NCI-H187 (cell line): Measurements from ENCODE around the gene COL11A2.
"Not testable (repeated sequence)": the region's sequence is repeated elsewhere in the genome, so short reads cannot be mapped to it uniquely, and the experiment has no call there.

Source experiments
- DNase-seq, 2 experiments: peaks; one replicate each; lab custom pipeline; 2025; lab: John Stamatoyannopoulos, UW

The COL11A2 gene

GRCh38 chr6:33156561-33156960 is 35.7 kb downstream of the COL11A2 start:
- no peak for DNase-seq

- DNase-seq, result no peak
These were observed 37.9 kb downstream of the COL11A2 start for GRCh38 chr6:33154349-33154748.

GRCh38 chr6:33151050-33151449 is 41.2 kb downstream of the COL11A2 start:
- no peak for DNase-seq

- DNase-seq, result not testable (repeated sequence)
These were observed 41.7 kb downstream of the COL11A2 start for GRCh38 chr6:33150560-33150959.

- DNase-seq, result no peak
These were observed 44.2 kb downstream of the COL11A2 start for GRCh38 chr6:33147807-33148666.

GRCh38 chr6:33144373-33144772 is 47.9 kb downstream of the COL11A2 start:
- DNase-seq, result no peak

GRCh38 chr6:33143113-33143770 is 49.0 kb downstream of the COL11A2 start:
- DNase-seq, result no peak

GRCh38 chr6:33142501-33143070 is 49.7 kb downstream of the COL11A2 start:
- no peak for DNase-seq

- no peak for DNase-seq
These were observed 51.7 kb downstream of the COL11A2 start for GRCh38 chr6:33140556-33140955.

GRCh38 chr6:33139596-33140206 is 52.6 kb downstream of the COL11A2 start:
- no peak for DNase-seq

- DNase-seq, result no peak
These were observed 55.9 kb downstream of the COL11A2 start for GRCh38 chr6:33136310-33136900.

GRCh38 chr6:33132081-33132524 is 60.2 kb downstream of the COL11A2 start:
- no peak for DNase-seq

- DNase-seq, result no peak
These were observed 63.9 kb downstream of the COL11A2 start for GRCh38 chr6:33128318-33128717.

- DNase-seq, result no peak
These were observed 66.1 kb downstream of the COL11A2 start for GRCh38 chr6:33126101-33126714.

- DNase-seq, result no peak
These were observed 67.3 kb downstream of the COL11A2 start for GRCh38 chr6:33124947-33125346.

GRCh38 chr6:33124525-33124901 is 67.8 kb downstream of the COL11A2 start:
- no peak for DNase-seq

- DNase-seq, result no peak
These were observed 68.3 kb downstream of the COL11A2 start for GRCh38 chr6:33123732-33124524.

GRCh38 chr6:33123181-33123580 is 69.1 kb downstream of the COL11A2 start:
- no peak for DNase-seq

GRCh38 chr6:33120001-33120400 is 72.3 kb downstream of the COL11A2 start:
- DNase-seq, result no peak

- no peak for DNase-seq
These were observed 73.6 kb downstream of the COL11A2 start for GRCh38 chr6:33118525-33119123.
